Measurements from ENCODE around the gene DSCAM.

GRCh38 chr21:40177979-40178378 is 669.0 kb downstream of the DSCAM start:
- no peak for TF ChIP-seq REST (IDR thresholded peaks at IDR 0.05; ENCODE audit: insufficient replicate concordance, low read depth)
- TF ChIP-seq, protein P1, sequence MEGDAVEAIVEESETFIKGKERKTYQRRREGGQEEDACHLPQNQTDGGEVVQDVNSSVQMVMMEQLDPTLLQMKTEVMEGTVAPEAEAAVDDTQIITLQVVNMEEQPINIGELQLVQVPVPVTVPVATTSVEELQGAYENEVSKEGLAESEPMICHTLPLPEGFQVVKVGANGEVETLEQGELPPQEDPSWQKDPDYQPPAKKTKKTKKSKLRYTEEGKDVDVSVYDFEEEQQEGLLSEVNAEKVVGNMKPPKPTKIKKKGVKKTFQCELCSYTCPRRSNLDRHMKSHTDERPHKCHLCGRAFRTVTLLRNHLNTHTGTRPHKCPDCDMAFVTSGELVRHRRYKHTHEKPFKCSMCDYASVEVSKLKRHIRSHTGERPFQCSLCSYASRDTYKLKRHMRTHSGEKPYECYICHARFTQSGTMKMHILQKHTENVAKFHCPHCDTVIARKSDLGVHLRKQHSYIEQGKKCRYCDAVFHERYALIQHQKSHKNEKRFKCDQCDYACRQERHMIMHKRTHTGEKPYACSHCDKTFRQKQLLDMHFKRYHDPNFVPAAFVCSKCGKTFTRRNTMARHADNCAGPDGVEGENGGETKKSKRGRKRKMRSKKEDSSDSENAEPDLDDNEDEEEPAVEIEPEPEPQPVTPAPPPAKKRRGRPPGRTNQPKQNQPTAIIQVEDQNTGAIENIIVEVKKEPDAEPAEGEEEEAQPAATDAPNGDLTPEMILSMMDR (IDR thresholded peaks at IDR 0.05; ENCODE audit: insufficient read depth, low read length): no peak
- no peak for TF ChIP-seq POLR2AphosphoS5 (IDR thresholded peaks at IDR 0.05; ENCODE audit: low read depth)
- TF ChIP-seq GABPA (IDR thresholded peaks at IDR 0.05; ENCODE audit: low read depth): no peak
